Muscle layer of colon (tissue), 2 donors: ENCODE measurements around the gene MCF2L2.
"Not testable (repeated sequence)": the region's sequence is repeated elsewhere in the genome, so short reads cannot be mapped to it uniquely, and the experiment has no call there.

ENCODE experiments used
- H3K27ac ChIP-seq: one replicate; pipeline ENCODE4 v1.7.0; 2013; ENCODE audit warnings: low read depth, mild to moderate bottlenecking, low read length, moderate library complexity
- H3K27me3 ChIP-seq, 2 donors: one replicate each; pipeline ENCODE4 v1.7.0; 2013; ENCODE audit warnings: low read length in 2 of 2, mild to moderate bottlenecking in 2 of 2; ENCODE audit not compliant: insufficient read depth in 2 of 2, control insufficient read depth in 1 of 2
- H3K36me3 ChIP-seq: one replicate; pipeline ENCODE4 v1.7.0; 2013; ENCODE audit warnings: mild to moderate bottlenecking, low read length; ENCODE audit not compliant: insufficient read depth
- H3K4me1 ChIP-seq: one replicate; pipeline ENCODE4 v1.7.0; 2013; ENCODE audit warnings: mild to moderate bottlenecking, low read length; ENCODE audit not compliant: insufficient read depth
- H3K4me3 ChIP-seq, 2 donors: one replicate each; pipeline ENCODE4 v1.7.0; 2013; ENCODE audit warnings: low read length in 2 of 2, low read depth in 1 of 2, mild to moderate bottlenecking in 1 of 2, moderate library complexity in 1 of 2
- H3K9ac ChIP-seq: one replicate; pipeline ENCODE4 v1.7.0; 2013; ENCODE audit warnings: low read length
- H3K9me3 ChIP-seq: one replicate; pipeline ENCODE4 v1.7.0; 2013; ENCODE audit warnings: mild to moderate bottlenecking, low read length
- donor health status: abdominal sarcoma.
- donor health status: Adenocarcinoma of cecum.

MCF2L2 gene

GRCh38 chr3:183378008-183378407, 50.4 kb downstream of the MCF2L2 start:
- Histone ChIP-seq H3K4me1 (no peaks in the 10 kb centered on the region), H3K27ac (no peak overlapping the region)

GRCh38 chr3:183377307-183377959, 51.0 kb downstream of the MCF2L2 start:
- no peak overlapping the region for H3K9ac ChIP-seq
- H3K27ac ChIP-seq = no peak overlapping the region
- H3K4me1 ChIP-seq = no peaks in the 10 kb centered on the region
- H3K9me3 ChIP-seq = no peaks in the 10 kb centered on the region
- H3K27me3 ChIP-seq = no peaks in the 10 kb centered on the region
- H3K36me3 ChIP-seq = no peaks in the 10 kb centered on the region
- H3K4me3 ChIP-seq = no peak overlapping the region

More at GRCh38 chr3:183378008-183378407, 50.4 kb downstream of the MCF2L2 start:
- Histone ChIP-seq H3K36me3 (no peaks in the 10 kb centered on the region), H3K4me3 (no peak overlapping the region), H3K27me3 (no peaks in the 10 kb centered on the region), H3K9me3 (no peaks in the 10 kb centered on the region), H3K9ac (no peak overlapping the region)

- no peak overlapping the region for H3K4me3 ChIP-seq
- H3K9me3 ChIP-seq = no peaks in the 10 kb centered on the region
- H3K9ac ChIP-seq = no peak overlapping the region
- no peaks in the 10 kb centered on the region for H3K4me1 ChIP-seq
- no peak overlapping the region for H3K27ac ChIP-seq
- H3K36me3 ChIP-seq = no peaks in the 10 kb centered on the region
- H3K27me3 ChIP-seq = no peaks in the 10 kb centered on the region
Measured at GRCh38 chr3:183375787-183376186, 52.6 kb downstream of the MCF2L2 start.

GRCh38 chr3:183375337-183375736, 53.1 kb downstream of the MCF2L2 start:
- Histone ChIP-seq H3K36me3 (no peaks in the 10 kb centered on the region), H3K9ac (no peak overlapping the region), H3K27me3 (no peaks in the 10 kb centered on the region), H3K9me3 (no peaks in the 10 kb centered on the region), H3K27ac (no peak overlapping the region), H3K4me3 (no peak overlapping the region), H3K4me1 (no peaks in the 10 kb centered on the region)

GRCh38 chr3:183372911-183373310, 55.5 kb downstream of the MCF2L2 start:
- H3K27ac ChIP-seq = no peak overlapping the region
- H3K36me3 ChIP-seq = no peaks in the 10 kb centered on the region
- H3K4me3 ChIP-seq = no peak overlapping the region
- no peak overlapping the region for H3K9ac ChIP-seq
- no peaks in the 10 kb centered on the region for H3K4me1 ChIP-seq
- H3K9me3 ChIP-seq = no peaks in the 10 kb centered on the region
- no peaks in the 10 kb centered on the region for H3K27me3 ChIP-seq

GRCh38 chr3:183371600-183371968, 56.8 kb downstream of the MCF2L2 start:
- not testable (repeated sequence) for H3K4me1 ChIP-seq, H3K9me3 ChIP-seq, H3K4me3 ChIP-seq, H3K27ac ChIP-seq, H3K27me3 ChIP-seq, H3K36me3 ChIP-seq, H3K9ac ChIP-seq

GRCh38 chr3:183370391-183370790, 58.0 kb downstream of the MCF2L2 start:
- H3K27ac ChIP-seq = no peak overlapping the region
- no peak overlapping the region for H3K9ac ChIP-seq
- no peaks in the 10 kb centered on the region for H3K4me1 ChIP-seq
- H3K9me3 ChIP-seq = no peaks in the 10 kb centered on the region
- no peaks in the 10 kb centered on the region for H3K36me3 ChIP-seq
- no peaks in the 10 kb centered on the region for H3K27me3 ChIP-seq
- H3K4me3 ChIP-seq = no peak overlapping the region

GRCh38 chr3:183369627-183370026, 58.8 kb downstream of the MCF2L2 start:
- Histone ChIP-seq H3K27ac (no peak overlapping the region), H3K4me3 (no peak overlapping the region), H3K9me3 (no peaks in the 10 kb centered on the region), H3K36me3 (no peaks in the 10 kb centered on the region), H3K27me3 (no peaks in the 10 kb centered on the region), H3K9ac (no peak overlapping the region), H3K4me1 (no peaks in the 10 kb centered on the region)

GRCh38 chr3:183369117-183369516, 59.3 kb downstream of the MCF2L2 start:
- Histone ChIP-seq H3K4me1 (no peaks in the 10 kb centered on the region), H3K27me3 (no peaks in the 10 kb centered on the region), H3K4me3 (no peak overlapping the region), H3K36me3 (no peaks in the 10 kb centered on the region), H3K9me3 (no peaks in the 10 kb centered on the region), H3K9ac (no peak overlapping the region), H3K27ac (no peak overlapping the region)

- Histone ChIP-seq H3K36me3 (no peaks in the 10 kb centered on the region), H3K9ac (no peak overlapping the region)
Measured at GRCh38 chr3:183360971-183361624, 67.3 kb downstream of the MCF2L2 start.

GRCh38 chr3:183359036-183359435, 69.4 kb downstream of the MCF2L2 start:
- H3K27me3 ChIP-seq = no peaks in the 10 kb centered on the region
- no peak overlapping the region for H3K4me3 ChIP-seq
- no peaks in the 10 kb centered on the region for H3K4me1 ChIP-seq
- no peaks in the 10 kb centered on the region for H3K36me3 ChIP-seq
- no peak overlapping the region for H3K27ac ChIP-seq
- no peaks in the 10 kb centered on the region for H3K9me3 ChIP-seq
- no peak overlapping the region for H3K9ac ChIP-seq

More at GRCh38 chr3:183360971-183361624, 67.3 kb downstream of the MCF2L2 start:
- Histone ChIP-seq H3K4me3 (no peak overlapping the region), H3K27me3 (no peaks in the 10 kb centered on the region), H3K4me1 (no peaks in the 10 kb centered on the region), H3K27ac (no peak overlapping the region), H3K9me3 (no peaks in the 10 kb centered on the region)

- no peaks in the 10 kb centered on the region for H3K4me1 ChIP-seq
- no peak overlapping the region for H3K4me3 ChIP-seq
- no peaks in the 10 kb centered on the region for H3K36me3 ChIP-seq
- H3K9ac ChIP-seq = no peak overlapping the region
- no peaks in the 10 kb centered on the region for H3K27me3 ChIP-seq
- no peak overlapping the region for H3K27ac ChIP-seq
- no peaks in the 10 kb centered on the region for H3K9me3 ChIP-seq
Measured at GRCh38 chr3:183357564-183358079, 70.8 kb downstream of the MCF2L2 start.
